NB4 (cell line): Measurements from ENCODE around the gene MTARC2.

ENCODE experiments used
- CTCF ChIP-seq: IDR thresholded peaks from one replicate; pipeline ENCODE4 v1.5.1; 2012; ENCODE audit warnings: low read depth, low read length
- POLR2A ChIP-seq: IDR thresholded peaks from 2 replicates; pipeline ENCODE4 v1.6.1; 2011; ENCODE audit warnings: mild to moderate bottlenecking; ENCODE audit not compliant: insufficient read length; ENCODE audit errors: extremely low read depth

GRCh38 chr1:220761688-220762427, 13.7 kb downstream of the MTARC2 start:
- TF ChIP-seq CTCF: no peak
- no peak for TF ChIP-seq POLR2A
